HepG2 (cell line): ENCODE data around the gene PGM5. TPM values are rescaled to one million over a fixed set of nuclear protein-coding genes. Genes with fewer than 3 reads are reported as not detected.

ENCODE experiments used
- ATAC-seq: fragments of 200-7000 bp; cut with Tn5 transposase; 3 replicates; pipeline ENCODE4 v1.9.1; 2020; ENCODE audit warnings: mild to moderate bottlenecking, moderate library complexity
- BruUV-seq: library from RNA; stranded (reverse); fragments of 400-500 nt; replicated peaks from 2 replicates; lab custom pipeline; 2021; lab: Mats Ljungman, UMichigan
- CTCF ChIA-PET: fragments of 300-600 bp; formaldehyde crosslinking; extraction: SDS; loops from one replicate; lab custom pipeline; 2021; ENCODE audit warnings: low total read pairs, inconsistent platforms, low intra/inter-chr PET ratio; lab: Yijun Ruan, JAX
- POLR2A ChIA-PET: fragments of 350-600 bp; sonication (Branson Sonifier 250); formaldehyde crosslinking; loops from one replicate; lab custom pipeline; 2020; ENCODE audit warnings: antibody characterized with exemption, inconsistent platforms; lab: Yijun Ruan, JAX
- DNase-seq: peaks from one replicate; pipeline ENCODE4 v3.0.0-alpha.2; 2015; ENCODE audit warnings: low spot score
- FAIRE-seq: peaks from 3 replicates; lab custom pipeline; 2011; peaks lifted over from hg19 to GRCh38; lab: Jason Lieb, UNC
- H2AFZ ChIP-seq: one replicate; pipeline ENCODE4 v1.6.1; 2011; ENCODE audit warnings: low read length, inconsistent platforms
- H3K27ac ChIP-seq: fragments of 300-600 bp; 3 replicates; pipeline ENCODE4 v1.8.0; 2011; ENCODE audit warnings: mixed run types, mild to moderate bottlenecking, mixed read lengths, low read length, inconsistent platforms; ENCODE audit not compliant: insufficient read depth; ENCODE audit errors: extremely low read length
- H3K27me3 ChIP-seq, 2 experiments: fragments of 200-600 bp in 1 of 2; 2 replicates in 1 of 2; 3 replicates in 1 of 2; pipeline versions ENCODE4 v1.6.0 to v1.8.0; 2011; ENCODE audit warnings: low read length in 2 of 2, mild to moderate bottlenecking in 2 of 2, moderate library complexity in 2 of 2, inconsistent platforms in 1 of 2; ENCODE audit not compliant: insufficient read depth in 2 of 2, control insufficient read depth in 1 of 2
- H3K36me3 ChIP-seq, 2 experiments: fragments of 200-600 bp in 1 of 2; replicated peaks in 1 of 2; 2 replicates in 1 of 2; 3 replicates in 1 of 2; pipeline versions ENCODE4 v1.5.1 to v1.8.0; 2011; ENCODE audit warnings: low read length in 2 of 2, inconsistent platforms in 1 of 2; ENCODE audit not compliant: insufficient read depth in 2 of 2, control insufficient read depth in 1 of 2
- H3K4me1 ChIP-seq: 2 replicates; pipeline ENCODE4 v1.5.1; 2012; ENCODE audit warnings: low read length, inconsistent platforms; ENCODE audit not compliant: insufficient read depth
- H3K4me2 ChIP-seq: 2 replicates; pipeline ENCODE4 v1.6.0; 2011; ENCODE audit warnings: low read depth, low read length, inconsistent platforms
- H3K4me3 ChIP-seq, 3 experiments: fragments of 200-600 bp in 1 of 3; sonication (generic), shearing (Covaris generic) in 1 of 3; replicated peaks in 1 of 3; 2 replicates each; pipeline ENCODE4 v1.5.1; 2011 to 2016; ENCODE audit warnings: low read length in 3 of 3, inconsistent platforms in 2 of 3, low read depth in 2 of 3, mild to moderate bottlenecking in 2 of 3, control low read depth in 1 of 3, mixed read lengths in 1 of 3; ENCODE audit not compliant: insufficient read depth in 1 of 3
- H3K79me2 ChIP-seq: one replicate; pipeline ENCODE4 v1.6.1; 2011; ENCODE audit warnings: low read length, inconsistent platforms; ENCODE audit not compliant: insufficient read depth
- H3K9ac ChIP-seq: 2 replicates; pipeline ENCODE4 v1.6.0; 2011; ENCODE audit warnings: mild to moderate bottlenecking, low read depth, low read length, inconsistent platforms; ENCODE audit not compliant: insufficient read depth
- H3K9me3 ChIP-seq: 2 replicates; pipeline ENCODE4 v1.5.1; 2012; ENCODE audit warnings: mild to moderate bottlenecking, low read length
- H4K20me1 ChIP-seq: 2 replicates; pipeline ENCODE4 v1.6.0; 2011; ENCODE audit warnings: inconsistent platforms, mild to moderate bottlenecking, low read length, moderate library complexity; ENCODE audit not compliant: insufficient read depth
- ATF7-NPFF ChIP-seq: sonication (generic); formaldehyde crosslinking; IDR thresholded peaks from 2 replicates; pipeline ENCODE4 v1.8.1; 2023; ENCODE audit warnings: mild to moderate bottlenecking, low read depth, missing genetic modification reagents, moderate library complexity
- DNMT3B ChIP-seq: conservative IDR thresholded peaks from 2 replicates; pipeline ENCODE4 v1.6.1; 2016; ENCODE audit warnings: missing biosample characterization, control low read depth
- ELF4 ChIP-seq: sonication (generic); formaldehyde crosslinking; IDR thresholded peaks from 2 replicates; pipeline ENCODE4 v1.5.0; 2020; ENCODE audit warnings: missing genetic modification reagents, mild to moderate bottlenecking, moderate library complexity, borderline replicate concordance
- GATAD2A ChIP-seq: IDR thresholded peaks from 2 replicates; pipeline ENCODE4 v1.6.1; 2016
- HNF4G ChIP-seq, 2 experiments: sonication (generic) in 1 of 2; formaldehyde crosslinking in 1 of 2; IDR thresholded peaks; 2 replicates each; pipeline versions ENCODE4 v1.4.0 to v1.6.1; 2011 to 2020; ENCODE audit warnings: borderline replicate concordance in 2 of 2, low read depth in 2 of 2, mild to moderate bottlenecking in 2 of 2, low read length in 1 of 2, missing genetic modification reagents in 1 of 2, moderate library complexity in 1 of 2
- LCORL ChIP-seq, 2 experiments: fragments of 450-650 bp in 1 of 2; sonication (generic) in 1 of 2; formaldehyde crosslinking in 1 of 2; IDR thresholded peaks; 2 replicates each; pipeline versions ENCODE4 v1.5.0 to v1.6.1; 2017 to 2020; ENCODE audit warnings: antibody characterized with exemption in 1 of 2, missing genetic modification reagents in 1 of 2
- MBNL3 ChIP-seq: fragments of 250-450 bp; sonication (Bioruptor Pico); conservative IDR thresholded peaks from 2 replicates; pipeline ENCODE4 v1.8.0; 2022; ENCODE audit warnings: mild to moderate bottlenecking, inconsistent platforms
- MIXL1 ChIP-seq: IDR thresholded peaks from 2 replicates; pipeline ENCODE4 v1.6.1; 2016
- NR2F2 ChIP-seq: IDR thresholded peaks from 2 replicates; pipeline ENCODE4 v1.6.1; 2012; ENCODE audit warnings: low read depth, inconsistent platforms, borderline replicate concordance
- PTBP1 ChIP-seq: fragments of 200-400 bp; formaldehyde crosslinking; IDR thresholded peaks from 2 replicates; pipeline ENCODE4 v1.6.1; 2018; ENCODE audit warnings: low read length, low read depth; ENCODE audit not compliant: poor library complexity, severe bottlenecking
- RBM22 ChIP-seq: fragments of 200-400 bp; formaldehyde crosslinking; optimal IDR thresholded peaks from 2 replicates; pipeline ENCODE3; 2017; ENCODE audit warnings: mild to moderate bottlenecking, low read length, moderate library complexity
- RXRA ChIP-seq: sonication (generic); formaldehyde crosslinking; IDR thresholded peaks from 2 replicates; pipeline ENCODE4 v1.5.1; 2020; ENCODE audit warnings: missing genetic modification reagents
- SRF ChIP-seq: IDR thresholded peaks from 2 replicates; pipeline ENCODE4 v1.6.1; 2011; ENCODE audit warnings: mild to moderate bottlenecking, low read depth, low read length, moderate library complexity
- ZNF883 ChIP-seq: sonication (generic); formaldehyde crosslinking; IDR thresholded peaks from 2 replicates; pipeline ENCODE4 v1.5.1; 2020; ENCODE audit warnings: mild to moderate bottlenecking, missing genetic modification reagents; ENCODE audit errors: not compliant biosample characterization
- ZSCAN21 ChIP-seq: sonication (generic); formaldehyde crosslinking; IDR thresholded peaks from 2 replicates; pipeline ENCODE4 v1.8.0; 2022; ENCODE audit warnings: mild to moderate bottlenecking, missing genetic modification reagents, moderate library complexity, borderline replicate concordance
- WGBS: methylation state at CpG from one replicate; pipeline ENCODE4 v1.1.6; 2017; ENCODE audit warnings: low lambda C conversion rate; 5-methylcytosine and 5-hydroxymethylcytosine counted together
- in situ Hi-C: cut with HindIII; loops from 2 replicates; pipeline ENCODE4 v1.10.0; 2017; ENCODE audit warnings: low pct_unique_long_range_greater_than_20kb; ENCODE audit not compliant: extremely low pct_ligation_motif_present
- intact Hi-C: fragments of 100-400 bp; cut with micrococcal nuclease; formaldehyde crosslinking; loops from one replicate; pipeline ENCODE4 v1.10.0; 2022; ENCODE audit not compliant: unreplicated experiment
- polyA plus RNA-seq, 8 experiments: library from polyadenylated mRNA; depleted of rRNA in 3 of 8; stranded (reverse) in 7 of 8; unstranded in 1 of 8; fragments of >200 nt; fragmentation: Illumina TruSeq in 4 of 8; extraction: Trizol in 4 of 8; gene quantifications; 2 replicates each; pipeline versions ENCODE4 v1.2.1 to v1.2.3, GENCODE V29; 2011 to 2016; ENCODE audit warnings: low read depth in 4 of 8, missing spikeins in 1 of 8, mixed read lengths in 1 of 8; ENCODE audit not compliant: insufficient read depth in 1 of 8
- total RNA-seq, 5 experiments: library from RNA; depleted of rRNA; stranded (reverse); fragments of >200 nt; fragmentation: Illumina TruSeq; extraction: Trizol; gene quantifications; 2 replicates each; pipeline ENCODE4 v1.2.3, GENCODE V29; 2016; ENCODE audit warnings: low read depth in 1 of 5
- TF ChIP-seq, protein P1 (sequence below): IDR thresholded peaks from 2 replicates; pipeline ENCODE4 v1.6.1; 2016; ENCODE audit warnings: missing compliant biosample characterization, missing genetic modification reagents, borderline replicate concordance
- TF ChIP-seq, protein P2 (sequence below): sonication (generic); formaldehyde crosslinking; IDR thresholded peaks from 2 replicates; pipeline ENCODE4 v1.4.0; 2020; ENCODE audit warnings: mild to moderate bottlenecking, missing genetic modification reagents

Gene PGM5
- total and polyA plus RNA-seq, 2 of the 13 experiments (the other 11 are each of a cell fraction or from before 2014, with no cell fraction given) = not detected

DNA sequence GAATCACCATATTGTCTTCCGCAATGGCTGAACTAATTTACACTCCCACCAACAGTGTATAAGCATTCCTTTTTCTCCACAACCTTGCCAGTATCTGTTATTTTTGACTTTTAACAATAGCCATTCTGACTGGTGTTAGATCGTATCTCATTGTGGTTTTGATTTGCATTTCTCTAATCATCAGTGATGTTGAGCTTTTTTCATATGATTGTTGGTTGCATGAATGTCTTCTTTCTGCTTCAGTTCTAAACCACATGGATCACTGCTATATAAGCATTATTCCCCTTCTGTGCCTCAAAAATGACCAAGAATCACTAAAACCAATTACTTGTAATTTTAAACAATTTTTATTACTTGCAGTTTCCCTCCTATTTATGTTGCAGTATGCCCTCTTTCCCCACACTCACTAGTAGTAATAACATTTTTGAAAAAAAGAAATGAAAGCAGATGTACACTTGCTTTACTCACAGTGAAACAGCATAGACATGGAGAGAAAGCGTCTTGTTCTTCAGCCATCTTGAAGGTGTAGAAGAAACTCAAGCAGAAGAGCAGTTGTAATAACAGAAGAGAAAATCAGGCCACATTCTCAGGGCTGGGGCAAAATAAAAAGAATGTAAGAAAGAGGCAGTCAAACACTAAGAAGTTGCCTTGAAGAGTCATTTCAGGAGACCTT lies 188.8 kb downstream of the PGM5 start:
- H3K27me3 ChIP-seq = no peaks in the 10 kb centered on the region; a peak in 1 of 5 replicates
- BruUV-seq = no TSS peak
- ATAC-seq (no peak), DNase-seq (no peak), FAIRE-seq (no peak)
- no peaks in the 10 kb centered on the region for H4K20me1 ChIP-seq
- no peaks in the 10 kb centered on the region for H3K79me2 ChIP-seq
- no peaks in the 10 kb centered on the region for H3K9me3 ChIP-seq
- H3K36me3 ChIP-seq = no peaks in the 10 kb centered on the region
- in situ Hi-C loops = no loop called here
- no peak overlapping the region for H3K4me2 ChIP-seq
- TF ChIP-seq MBNL3 (no peak), NR2F2 (no peak), ATF7-NPFF (CRISPR knock-in tag) (no peak), ZSCAN21 (no peak), ZNF883 (CRISPR knock-in tag) (no peak), MIXL1 (no peak), RXRA (CRISPR knock-in tag) (no peak), DNMT3B (CRISPR knock-in tag) (no peak), RBM22 (no peak), GATAD2A (CRISPR knock-in tag) (no peak), PTBP1 (no peak), HNF4G (IDR thresholded peaks at IDR 0.05; ENCODE audit: borderline replicate concordance, low read depth, low read length) (no peak), HNF4G (CRISPR knock-in tag; IDR thresholded peaks at IDR 0.05; ENCODE audit: borderline replicate concordance, low read depth) (no peak), ELF4 (CRISPR knock-in tag) (no peak), SRF (no peak), LCORL (IDR thresholded peaks at IDR 0.05) (no peak), LCORL (CRISPR knock-in tag; IDR thresholded peaks at IDR 0.05) (no peak)
- TF ChIP-seq, protein P1, sequence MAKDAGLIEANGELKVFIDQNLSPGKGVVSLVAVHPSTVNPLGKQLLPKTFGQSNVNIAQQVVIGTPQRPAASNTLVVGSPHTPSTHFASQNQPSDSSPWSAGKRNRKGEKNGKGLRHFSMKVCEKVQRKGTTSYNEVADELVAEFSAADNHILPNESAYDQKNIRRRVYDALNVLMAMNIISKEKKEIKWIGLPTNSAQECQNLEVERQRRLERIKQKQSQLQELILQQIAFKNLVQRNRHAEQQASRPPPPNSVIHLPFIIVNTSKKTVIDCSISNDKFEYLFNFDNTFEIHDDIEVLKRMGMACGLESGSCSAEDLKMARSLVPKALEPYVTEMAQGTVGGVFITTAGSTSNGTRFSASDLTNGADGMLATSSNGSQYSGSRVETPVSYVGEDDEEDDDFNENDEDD = no peak
- TF ChIP-seq, protein P2, sequence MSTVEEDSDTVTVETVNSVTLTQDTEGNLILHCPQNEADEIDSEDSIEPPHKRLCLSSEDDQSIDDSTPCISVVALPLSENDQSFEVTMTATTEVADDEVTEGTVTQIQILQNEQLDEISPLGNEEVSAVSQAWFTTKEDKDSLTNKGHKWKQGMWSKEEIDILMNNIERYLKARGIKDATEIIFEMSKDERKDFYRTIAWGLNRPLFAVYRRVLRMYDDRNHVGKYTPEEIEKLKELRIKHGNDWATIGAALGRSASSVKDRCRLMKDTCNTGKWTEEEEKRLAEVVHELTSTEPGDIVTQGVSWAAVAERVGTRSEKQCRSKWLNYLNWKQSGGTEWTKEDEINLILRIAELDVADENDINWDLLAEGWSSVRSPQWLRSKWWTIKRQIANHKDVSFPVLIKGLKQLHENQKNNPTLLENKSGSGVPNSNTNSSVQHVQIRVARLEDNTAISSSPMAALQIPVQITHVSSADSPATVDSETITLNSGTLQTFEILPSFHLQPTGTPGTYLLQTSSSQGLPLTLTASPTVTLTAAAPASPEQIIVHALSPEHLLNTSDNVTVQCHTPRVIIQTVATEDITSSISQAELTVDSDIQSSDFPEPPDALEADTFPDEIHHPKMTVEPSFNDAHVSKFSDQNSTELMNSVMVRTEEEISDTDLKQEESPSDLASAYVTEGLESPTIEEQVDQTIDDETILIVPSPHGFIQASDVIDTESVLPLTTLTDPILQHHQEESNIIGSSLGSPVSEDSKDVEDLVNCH (CRISPR knock-in tag) = no peak
- no peak overlapping the region for H3K4me3 ChIP-seq
- H3K4me1 ChIP-seq = peaks cover 20% of the 10 kb centered on the region
- no peak overlapping the region for H3K9ac ChIP-seq
- 62% methylated on average over 3 of the region's 3 CpGs for WGBS
- H3K27ac ChIP-seq = no peak overlapping the region
- intact Hi-C loops = no loop called here
- CTCF ChIA-PET = no interaction called here
- POLR2A ChIA-PET = no interaction called here
- H2AFZ ChIP-seq = no peak overlapping the region
